ENCODE data around the gene SOHLH1.

SOHLH1 gene

GRCh38 chr9:135743021-135743420 is 43.7 kb upstream of the SOHLH1 start (continued):
- no peak for TF ChIP-seq IKZF3 (tag by site-specific recombination; IDR thresholded peaks at IDR 0.05)
- TF ChIP-seq ZNF248 (tag by site-specific recombination; IDR thresholded peaks at IDR 0.05) = no peak
- TF ChIP-seq ZNF239 (tag by site-specific recombination; IDR thresholded peaks at IDR 0.05) = no peak
- TF ChIP-seq, protein P1, sequence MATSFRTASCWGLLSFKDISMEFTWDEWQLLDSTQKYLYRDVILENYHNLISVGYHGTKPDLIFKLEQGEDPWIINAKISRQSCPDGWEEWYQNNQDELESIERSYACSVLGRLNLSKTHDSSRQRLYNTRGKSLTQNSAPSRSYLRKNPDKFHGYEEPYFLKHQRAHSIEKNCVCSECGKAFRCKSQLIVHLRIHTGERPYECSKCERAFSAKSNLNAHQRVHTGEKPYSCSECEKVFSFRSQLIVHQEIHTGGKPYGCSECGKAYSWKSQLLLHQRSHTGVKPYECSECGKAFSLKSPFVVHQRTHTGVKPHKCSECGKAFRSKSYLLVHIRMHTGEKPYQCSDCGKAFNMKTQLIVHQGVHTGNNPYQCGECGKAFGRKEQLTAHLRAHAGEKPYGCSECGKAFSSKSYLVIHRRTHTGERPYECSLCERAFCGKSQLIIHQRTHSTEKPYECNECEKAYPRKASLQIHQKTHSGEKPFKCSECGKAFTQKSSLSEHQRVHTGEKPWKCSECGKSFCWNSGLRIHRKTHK (tag by site-specific recombination; IDR thresholded peaks at IDR 0.05) = no peak
- TF ChIP-seq ZNF48 (tag by site-specific recombination; IDR thresholded peaks at IDR 0.05) = no peak
- TF ChIP-seq, protein P2, sequence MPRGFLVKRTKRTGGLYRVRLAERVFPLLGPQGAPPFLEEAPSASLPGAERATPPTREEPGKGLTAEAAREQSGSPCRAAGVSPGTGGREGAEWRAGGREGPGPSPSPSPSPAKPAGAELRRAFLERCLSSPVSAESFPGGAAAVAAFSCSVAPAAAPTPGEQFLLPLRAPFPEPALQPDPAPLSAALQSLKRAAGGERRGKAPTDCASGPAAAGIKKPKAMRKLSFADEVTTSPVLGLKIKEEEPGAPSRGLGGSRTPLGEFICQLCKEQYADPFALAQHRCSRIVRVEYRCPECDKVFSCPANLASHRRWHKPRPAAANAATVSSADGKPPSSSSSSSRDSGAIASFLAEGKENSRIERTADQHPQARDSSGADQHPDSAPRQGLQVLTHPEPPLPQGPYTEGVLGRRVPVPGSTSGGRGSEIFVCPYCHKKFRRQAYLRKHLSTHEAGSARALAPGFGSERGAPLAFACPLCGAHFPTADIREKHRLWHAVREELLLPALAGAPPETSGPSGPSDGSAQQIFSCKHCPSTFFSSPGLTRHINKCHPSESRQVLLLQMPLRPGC (tag by site-specific recombination; IDR thresholded peaks at IDR 0.05) = no peak

- Histone ChIP-seq H3K27ac (ENCODE audit: extremely low read depth, low read depth, low read length) (no peak overlapping the region), H3K9me3 (ENCODE audit: control insufficient read depth, insufficient read depth, low read depth, low read length) (no peaks in the 10 kb centered on the region), H3K4me1 (ENCODE audit: control insufficient read depth, insufficient read depth, low read length) (no peaks in the 10 kb centered on the region), H3K36me3 (ENCODE audit: control insufficient read depth in 2 of 2, insufficient read depth in 1 of 2, low read length in 2 of 2) (no peaks in the 10 kb centered on the region), H3K4me3 (ENCODE audit: low read depth, low read length) (no peak overlapping the region)
- POLR2A ChIA-PET = no interaction called here
- peak; percentile 13; the same call in 1 of the 2 replicates for TF ChIP-seq KLF1 (tag by site-specific recombination; IDR thresholded peaks at IDR 0.05)
- no peak for TF ChIP-seq ZNF133 (tag by site-specific recombination; IDR thresholded peaks at IDR 0.05)
- CTCF ChIA-PET = interaction anchor here (0.6 kb wide), 1 partner anchor 771 kb away, joined by 4 read pairs; no protein-coding TSS in a partner anchor
Observed at GRCh38 chr9:135741276-135742219, 42.3 kb upstream of the SOHLH1 start.

- POLR2A ChIA-PET = no interaction called here
- Histone ChIP-seq H3K4me3 (ENCODE audit: low read depth, low read length) (no peak overlapping the region), H3K27ac (ENCODE audit: extremely low read depth, low read depth, low read length) (no peak overlapping the region), H3K4me1 (ENCODE audit: control insufficient read depth, insufficient read depth, low read length) (no peaks in the 10 kb centered on the region), H3K9me3 (ENCODE audit: control insufficient read depth, insufficient read depth, low read depth, low read length) (no peaks in the 10 kb centered on the region), H3K36me3 (ENCODE audit: control insufficient read depth in 2 of 2, insufficient read depth in 1 of 2, low read length in 2 of 2) (no peaks in the 10 kb centered on the region)
- TF ChIP-seq KLF8 (tag by site-specific recombination; IDR thresholded peaks at IDR 0.05) (peak; percentile 35; the same call in 1 of the 2 replicates), KLF1 (tag by site-specific recombination; IDR thresholded peaks at IDR 0.05) (peak; percentile 98), ZNF558 (tag by site-specific recombination; IDR thresholded peaks at IDR 0.05) (no peak)
- CTCF ChIA-PET = no interaction called here
Observed at GRCh38 chr9:135739271-135740220, 40.3 kb upstream of the SOHLH1 start.

- ChIA-PET POLR2A (no interaction called here), CTCF (interaction anchor here (0.6 kb wide), 1 partner anchor 25 kb away, joined by 3 read pairs; no protein-coding TSS in a partner anchor)
- no peaks in the 10 kb centered on the region for H3K9me3 ChIP-seq (ENCODE audit: control insufficient read depth, insufficient read depth, low read depth, low read length)
- H3K4me1 ChIP-seq (ENCODE audit: control insufficient read depth, insufficient read depth, low read length) = no peaks in the 10 kb centered on the region
- no peak overlapping the region for H3K27ac ChIP-seq (ENCODE audit: extremely low read depth, low read depth, low read length)
- H3K4me3 ChIP-seq (ENCODE audit: low read depth, low read length) = no peak overlapping the region
- H3K36me3 ChIP-seq (ENCODE audit: control insufficient read depth in 2 of 2, insufficient read depth in 1 of 2, low read length in 2 of 2) = no peaks in the 10 kb centered on the region
- TF ChIP-seq, protein P3, sequence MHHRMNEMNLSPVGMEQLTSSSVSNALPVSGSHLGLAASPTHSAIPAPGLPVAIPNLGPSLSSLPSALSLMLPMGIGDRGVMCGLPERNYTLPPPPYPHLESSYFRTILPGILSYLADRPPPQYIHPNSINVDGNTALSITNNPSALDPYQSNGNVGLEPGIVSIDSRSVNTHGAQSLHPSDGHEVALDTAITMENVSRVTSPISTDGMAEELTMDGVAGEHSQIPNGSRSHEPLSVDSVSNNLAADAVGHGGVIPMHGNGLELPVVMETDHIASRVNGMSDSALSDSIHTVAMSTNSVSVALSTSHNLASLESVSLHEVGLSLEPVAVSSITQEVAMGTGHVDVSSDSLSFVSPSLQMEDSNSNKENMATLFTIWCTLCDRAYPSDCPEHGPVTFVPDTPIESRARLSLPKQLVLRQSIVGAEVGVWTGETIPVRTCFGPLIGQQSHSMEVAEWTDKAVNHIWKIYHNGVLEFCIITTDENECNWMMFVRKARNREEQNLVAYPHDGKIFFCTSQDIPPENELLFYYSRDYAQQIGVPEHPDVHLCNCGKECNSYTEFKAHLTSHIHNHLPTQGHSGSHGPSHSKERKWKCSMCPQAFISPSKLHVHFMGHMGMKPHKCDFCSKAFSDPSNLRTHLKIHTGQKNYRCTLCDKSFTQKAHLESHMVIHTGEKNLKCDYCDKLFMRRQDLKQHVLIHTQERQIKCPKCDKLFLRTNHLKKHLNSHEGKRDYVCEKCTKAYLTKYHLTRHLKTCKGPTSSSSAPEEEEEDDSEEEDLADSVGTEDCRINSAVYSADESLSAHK (tag by site-specific recombination; IDR thresholded peaks at IDR 0.05) = peak; percentile 23; the same call in 1 of the 2 replicates
- TF ChIP-seq RBAK (tag by site-specific recombination; IDR thresholded peaks at IDR 0.05) = no peak
- peak; percentile 63 for TF ChIP-seq ZNF600 (tag by site-specific recombination; IDR thresholded peaks at IDR 0.05)
Observed at GRCh38 chr9:135737840-135738521, 38.7 kb upstream of the SOHLH1 start.
